HepG2 (cell line): Measurements from ENCODE around the gene HIBADH. TPM values are rescaled to one million over a fixed set of nuclear protein-coding genes. Genes with fewer than 3 reads are reported as not detected.

Source experiments
- AFF4 ChIP-seq: sonication (generic); formaldehyde crosslinking; IDR thresholded peaks from 2 replicates; pipeline ENCODE4 v1.4.0; 2020; ENCODE audit warnings: missing genetic modification reagents
- CAMTA2 ChIP-seq: sonication (generic); formaldehyde crosslinking; IDR thresholded peaks from 2 replicates; pipeline ENCODE4 v1.4.0; 2020; ENCODE audit warnings: mild to moderate bottlenecking, missing genetic modification reagents, borderline replicate concordance
- FOXP4 ChIP-seq: sonication (generic); formaldehyde crosslinking; IDR thresholded peaks from 2 replicates; pipeline ENCODE4 v1.4.0; 2020; ENCODE audit warnings: missing genetic modification reagents
- KLF16 ChIP-seq, 2 experiments: sonication (generic) in 1 of 2; formaldehyde crosslinking in 1 of 2; IDR thresholded peaks; 2 replicates each; pipeline versions ENCODE4 v1.6.1 to v1.8.0; 2016 to 2023; ENCODE audit warnings: missing genetic modification reagents in 2 of 2, missing compliant biosample characterization in 1 of 2
- LRRFIP1 ChIP-seq: sonication (generic); formaldehyde crosslinking; conservative IDR thresholded peaks from 2 replicates; pipeline ENCODE4 v1.4.0; 2020; ENCODE audit warnings: missing genetic modification reagents
- MIER2 ChIP-seq: IDR thresholded peaks from 2 replicates; pipeline ENCODE4 v1.6.1; 2016; ENCODE audit warnings: missing biosample characterization, missing genetic modification reagents
- NFE2 ChIP-seq: sonication (generic); formaldehyde crosslinking; IDR thresholded peaks from 2 replicates; pipeline ENCODE4 v1.4.0; 2020; ENCODE audit warnings: missing genetic modification reagents
- TARDBP ChIP-seq: sonication (generic); formaldehyde crosslinking; IDR thresholded peaks from 2 replicates; pipeline ENCODE4 v1.8.0; 2022; ENCODE audit warnings: mild to moderate bottlenecking, missing genetic modification reagents
- TBX2 ChIP-seq: sonication (generic); formaldehyde crosslinking; IDR thresholded peaks from 2 replicates; pipeline ENCODE4 v1.5.0; 2020; ENCODE audit warnings: missing genetic modification reagents, mild to moderate bottlenecking, borderline replicate concordance
- THAP11 ChIP-seq: IDR thresholded peaks from 2 replicates; pipeline ENCODE4 v1.6.1; 2016; ENCODE audit warnings: missing biosample characterization, missing genetic modification reagents
- THRA ChIP-seq: sonication (generic); formaldehyde crosslinking; IDR thresholded peaks from 2 replicates; pipeline ENCODE4 v1.4.0; 2020; ENCODE audit warnings: missing genetic modification reagents, borderline replicate concordance
- TOE1 ChIP-seq: sonication (generic); formaldehyde crosslinking; IDR thresholded peaks from 2 replicates; pipeline ENCODE4 v1.4.0; 2020; ENCODE audit warnings: mild to moderate bottlenecking, missing genetic modification reagents
- ZBTB25 ChIP-seq: IDR thresholded peaks from 2 replicates; pipeline ENCODE4 v1.6.1; 2018; ENCODE audit warnings: missing genetic modification reagents
- ZNF101 ChIP-seq: sonication (generic); formaldehyde crosslinking; IDR thresholded peaks from 2 replicates; pipeline ENCODE4 v1.4.0; 2020; ENCODE audit warnings: mild to moderate bottlenecking, low read depth, missing genetic modification reagents, borderline replicate concordance
- ZNF256 ChIP-seq: sonication (generic); formaldehyde crosslinking; conservative IDR thresholded peaks from 2 replicates; pipeline ENCODE4 v1.4.0; 2020; ENCODE audit warnings: missing genetic modification reagents
- ZNF580 ChIP-seq: IDR thresholded peaks from 2 replicates; pipeline ENCODE4 v1.6.1; 2016; ENCODE audit warnings: low read depth, borderline replicate concordance
- polyA plus RNA-seq, 8 experiments: library from polyadenylated mRNA; depleted of rRNA in 3 of 8; stranded (reverse) in 7 of 8; unstranded in 1 of 8; fragments of >200 nt; fragmentation: Illumina TruSeq in 4 of 8; extraction: Trizol in 4 of 8; gene quantifications; 2 replicates each; pipeline versions ENCODE4 v1.2.1 to v1.2.3, GENCODE V29; 2011 to 2016; ENCODE audit warnings: low read depth in 4 of 8, missing spikeins in 1 of 8, mixed read lengths in 1 of 8; ENCODE audit not compliant: insufficient read depth in 1 of 8
- total RNA-seq, 5 experiments: library from RNA; depleted of rRNA; stranded (reverse); fragments of >200 nt; fragmentation: Illumina TruSeq; extraction: Trizol; gene quantifications; 2 replicates each; pipeline ENCODE4 v1.2.3, GENCODE V29; 2016; ENCODE audit warnings: low read depth in 1 of 5

Gene HIBADH
- total and polyA plus RNA-seq, 2 of the 13 experiments (the other 11 are each of a cell fraction or from before 2014, with no cell fraction given) = 49.9 to 59.5 TPM

GRCh38 chr7:27693794-27694193, 31.1 kb upstream of the HIBADH start (continued):
- no peak for TF ChIP-seq LRRFIP1 (CRISPR knock-in tag)
- peak; percentile 97 for TF ChIP-seq THRA (CRISPR knock-in tag)
- no peak for TF ChIP-seq TOE1 (CRISPR knock-in tag)
- TF ChIP-seq AFF4 = no peak
- TF ChIP-seq TBX2 = peak; percentile 51; the same call in 1 of the 2 replicates
- peak in 1 of 2 experiments; percentile 54; a peak in 1 of 4 replicates for TF ChIP-seq KLF16 (CRISPR knock-in tag; IDR thresholded peaks at IDR 0.05)
- no peak for TF ChIP-seq NFE2 (CRISPR knock-in tag)
- TF ChIP-seq MIER2 (CRISPR knock-in tag) = peak; percentile 36; the same call in 1 of the 2 replicates
- peak; percentile 55; the same call in 1 of the 2 replicates for TF ChIP-seq THAP11 (CRISPR knock-in tag)
- no peak for TF ChIP-seq CAMTA2 (CRISPR knock-in tag)
- peak; percentile 67 for TF ChIP-seq FOXP4 (CRISPR knock-in tag)
- no peak for TF ChIP-seq ZNF101 (CRISPR knock-in tag)
- TF ChIP-seq TARDBP (CRISPR knock-in tag) = peak; percentile 51; the same call in 1 of the 2 replicates
- TF ChIP-seq ZNF256 = no peak
- 0 out of 2 replicates have a peak, but pooled peaks have one; percentile 63 for TF ChIP-seq ZBTB25 (CRISPR knock-in tag)
- TF ChIP-seq ZNF580 (CRISPR knock-in tag) = peak; percentile 69; the same call in 1 of the 2 replicates
